Stimulated activated naive CD8-positive, alpha-beta T cell treated with anti-CD3 and anti-CD28 coated beads, Interleukin-15, amount 100 ng/mL, for 72 hours (primary cell): Measurements from ENCODE around the gene PAPSS2.
A peak's percentile ranks its signal among the peaks of the same experiment; 100 is the strongest.

Source experiments
- ATAC-seq: fragments of 150-1000 bp; cut with Tn5 transposase; 2 replicates; pipeline ENCODE4 v1.10.0; 2021; ENCODE audit warnings: mild to moderate bottlenecking, moderate library complexity
- DNase-seq, 2 donors: peaks; one replicate each; pipeline ENCODE4 v3.0.0; 2021 to 2022
- H3K27ac Mint-ChIP-seq, 2 donors: one replicate each; pipeline ENCODE4 v1.8.0; 2022; ENCODE audit warnings: mild to moderate bottlenecking in 2 of 2, mixed read lengths in 2 of 2, moderate library complexity in 2 of 2
- H3K27me3 Mint-ChIP-seq: one replicate; pipeline ENCODE4 v1.8.0; 2022; ENCODE audit warnings: mixed read lengths
- H3K4me1 Mint-ChIP-seq: one replicate; pipeline ENCODE4 v1.8.0; 2022; ENCODE audit warnings: mild to moderate bottlenecking, mixed read lengths
- H3K4me3 Mint-ChIP-seq, 2 donors: one replicate each; pipeline ENCODE4 v1.8.0; 2022; ENCODE audit warnings: mild to moderate bottlenecking in 2 of 2, mixed read lengths in 2 of 2, moderate library complexity in 1 of 2
- H3K9me3 Mint-ChIP-seq, 2 donors: one replicate each; pipeline ENCODE4 v1.8.0; 2022; ENCODE audit warnings: mixed read lengths in 2 of 2

Gene PAPSS2

GRCh38 chr10:87675396-87676376 lies 16.0 kb downstream of the PAPSS2 start:
- no peak for ATAC-seq
- Mint-ChIP-seq H3K27me3 (peaks cover under 1% of the 10 kb centered on the region), H3K4me3 (no peak overlapping the region), H3K9me3 (no peaks in the 10 kb centered on the region), H3K4me1 (peaks cover 2% of the 10 kb centered on the region), H3K27ac (no peak overlapping the region)
- no peak for DNase-seq

DNA sequence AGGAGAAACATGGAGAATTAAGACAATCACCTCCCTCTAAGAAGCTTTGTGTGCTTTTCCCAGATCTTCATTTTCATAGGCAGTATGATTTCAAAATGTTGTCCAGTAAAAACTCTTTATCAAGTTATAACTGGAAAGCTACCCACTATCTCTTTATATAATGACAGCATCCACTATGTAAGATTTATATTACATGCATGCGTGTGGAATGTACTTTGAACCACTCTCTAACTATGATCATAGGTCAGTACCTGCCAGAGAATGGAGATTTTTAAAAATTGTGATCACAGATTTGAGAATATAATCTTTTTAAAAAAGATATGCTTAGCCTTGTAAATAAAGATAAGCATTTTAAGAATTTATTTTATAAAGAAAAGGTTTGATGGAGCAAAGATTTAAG lies 17.9 kb downstream of the PAPSS2 start:
- no peak for ATAC-seq
- H3K4me1 Mint-ChIP-seq, result no peaks in the 10 kb centered on the region

GRCh38 chr10:87678302-87678701 lies 18.6 kb downstream of the PAPSS2 start:
- H3K4me1 Mint-ChIP-seq, result no peaks in the 10 kb centered on the region
- no peaks in the 10 kb centered on the region for H3K9me3 Mint-ChIP-seq
- H3K27me3 Mint-ChIP-seq, result no peaks in the 10 kb centered on the region
- no peak overlapping the region for H3K4me3 Mint-ChIP-seq
- DNase-seq (no peak), ATAC-seq (no peak)
- H3K27ac Mint-ChIP-seq, result no peak overlapping the region

More for the DNA sequence above, 17.9 kb downstream of the PAPSS2 start:
- no peak for DNase-seq
- no peak overlapping the region for H3K4me3 Mint-ChIP-seq
- H3K27ac Mint-ChIP-seq, result no peak overlapping the region
- no peaks in the 10 kb centered on the region for H3K27me3 Mint-ChIP-seq
- no peaks in the 10 kb centered on the region for H3K9me3 Mint-ChIP-seq

GRCh38 chr10:87683356-87683755 lies 23.7 kb downstream of the PAPSS2 start:
- Mint-ChIP-seq H3K27ac (no peak overlapping the region), H3K27me3 (no peaks in the 10 kb centered on the region), H3K9me3 (no peaks in the 10 kb centered on the region), H3K4me3 (no peak overlapping the region), H3K4me1 (no peaks in the 10 kb centered on the region)
- ATAC-seq, result no peak
- DNase-seq, result no peak

- Mint-ChIP-seq H3K9me3 (no peaks in the 10 kb centered on the region), H3K4me3 (no peak overlapping the region), H3K27ac (no peak overlapping the region), H3K4me1 (no peaks in the 10 kb centered on the region), H3K27me3 (no peaks in the 10 kb centered on the region)
- no peak for ATAC-seq
- DNase-seq, result no peak
Measured at GRCh38 chr10:87684001-87684638, 24.4 kb downstream of the PAPSS2 start.

DNA sequence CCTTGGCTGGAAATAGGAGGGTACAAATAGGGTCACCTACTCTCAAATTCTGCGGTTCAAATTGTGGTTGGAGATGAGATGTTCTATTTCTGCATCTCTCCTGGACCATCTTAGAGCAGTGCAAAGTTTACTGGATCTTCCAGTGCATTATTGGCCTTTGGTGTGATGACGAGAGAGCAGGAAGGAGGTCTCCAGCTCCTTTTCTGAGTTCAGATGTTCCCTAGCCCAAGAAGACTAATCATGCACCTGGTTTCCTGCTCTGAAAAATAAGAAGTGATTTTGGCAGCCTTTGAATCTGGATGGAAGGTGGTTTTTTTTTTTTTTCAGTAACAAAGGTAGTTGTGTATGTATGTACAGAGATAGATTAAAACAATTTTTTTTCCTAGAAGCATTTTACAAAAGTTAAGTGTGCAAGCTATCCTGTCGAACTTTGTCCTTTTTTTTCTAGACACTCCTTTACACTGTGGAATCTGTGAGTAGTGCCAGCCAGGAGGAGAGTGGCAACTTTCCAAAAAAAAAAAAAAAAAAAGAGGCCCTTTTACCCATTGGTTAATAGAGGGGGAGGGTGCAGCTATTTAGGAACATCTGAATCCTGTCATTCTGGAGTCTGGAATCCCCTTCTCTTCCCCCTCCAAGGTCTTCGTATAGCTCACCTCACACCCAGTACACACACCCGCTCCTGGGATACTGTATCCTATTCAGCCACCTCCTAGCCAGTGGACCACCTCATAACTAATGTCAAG lies 26.3 kb downstream of the PAPSS2 start:
- Mint-ChIP-seq H3K4me3 (no peak overlapping the region), H3K9me3 (no peaks in the 10 kb centered on the region), H3K27ac (no peak overlapping the region), H3K27me3 (no peaks in the 10 kb centered on the region), H3K4me1 (no peaks in the 10 kb centered on the region)
- ATAC-seq, result no peak
- no peak for DNase-seq

DNA sequence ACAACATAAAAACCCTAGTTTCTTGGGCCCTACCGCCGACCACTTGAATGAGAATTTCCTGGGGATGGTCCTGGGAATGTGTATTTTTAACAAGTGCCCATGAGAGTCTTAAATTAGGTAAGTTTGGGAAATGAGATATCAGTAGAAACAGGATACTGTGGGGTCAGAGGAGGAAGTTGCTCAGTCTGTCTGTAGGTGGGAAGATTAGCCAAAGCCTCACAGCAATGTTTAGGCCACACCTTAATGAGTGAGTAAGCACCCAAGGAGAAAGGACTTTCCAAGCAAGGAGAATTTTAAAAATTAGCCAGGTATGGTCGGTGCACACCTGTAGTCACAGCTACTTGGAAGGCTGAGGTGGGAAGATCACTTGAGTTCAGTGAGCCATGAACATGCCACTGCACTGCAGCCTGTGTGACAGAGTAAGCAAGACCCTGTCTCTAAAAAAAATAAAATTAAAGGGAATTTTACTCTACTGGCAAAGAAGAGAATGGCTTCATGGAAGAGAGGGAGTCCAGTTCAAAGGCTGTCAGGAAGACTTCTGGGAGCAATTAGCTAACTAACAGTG lies 31.9 kb downstream of the PAPSS2 start:
- Mint-ChIP-seq H3K4me1 (no peaks in the 10 kb centered on the region), H3K4me3 (no peak overlapping the region), H3K27me3 (no peaks in the 10 kb centered on the region), H3K9me3 (no peaks in the 10 kb centered on the region), H3K27ac (no peak overlapping the region)
- ATAC-seq (no peak), DNase-seq (no peak)

DNA sequence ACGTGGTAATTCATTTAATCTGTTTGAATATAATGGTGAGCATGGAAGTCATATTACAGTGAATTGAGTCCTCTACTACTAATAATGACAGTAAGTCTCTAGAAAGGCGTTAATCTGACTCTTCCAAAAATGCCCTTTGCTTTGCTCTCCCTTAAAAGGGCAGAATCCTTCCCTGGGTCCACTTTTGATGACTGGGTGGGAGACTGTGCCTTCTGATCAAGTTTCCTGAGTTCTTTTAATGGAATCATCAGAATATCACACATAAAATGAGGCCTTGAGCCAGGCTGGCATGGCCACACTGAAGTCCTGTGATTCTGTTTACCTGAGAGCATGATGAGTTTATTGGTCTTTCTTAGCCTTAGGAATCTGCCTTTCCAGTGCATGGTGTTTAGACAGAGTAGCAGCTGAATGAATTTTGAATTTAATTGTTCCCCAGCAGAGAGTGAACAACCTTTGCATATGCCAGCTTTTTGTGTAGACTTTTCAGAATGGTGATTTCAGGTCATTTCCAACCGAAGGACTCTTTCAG lies 33.3 kb downstream of the PAPSS2 start:
- ATAC-seq, result no peak
- H3K27ac Mint-ChIP-seq, result no peak overlapping the region
- H3K27me3 Mint-ChIP-seq, result no peaks in the 10 kb centered on the region
- no peaks in the 10 kb centered on the region for H3K9me3 Mint-ChIP-seq
- H3K4me1 Mint-ChIP-seq, result no peaks in the 10 kb centered on the region
- DNase-seq, result no peak
- H3K4me3 Mint-ChIP-seq, result no peak overlapping the region

GRCh38 chr10:87694011-87694794 lies 34.5 kb downstream of the PAPSS2 start:
- DNase-seq (no peak), ATAC-seq (no peak)
- no peaks in the 10 kb centered on the region for H3K27me3 Mint-ChIP-seq
- H3K27ac Mint-ChIP-seq, result no peak overlapping the region
- H3K4me3 Mint-ChIP-seq, result no peak overlapping the region
- no peaks in the 10 kb centered on the region for H3K4me1 Mint-ChIP-seq
- H3K9me3 Mint-ChIP-seq, result no peaks in the 10 kb centered on the region

GRCh38 chr10:87695074-87695473 lies 35.4 kb downstream of the PAPSS2 start:
- no peak overlapping the region for H3K4me3 Mint-ChIP-seq
- H3K4me1 Mint-ChIP-seq, result no peaks in the 10 kb centered on the region
- no peaks in the 10 kb centered on the region for H3K27me3 Mint-ChIP-seq
- ATAC-seq (no peak), DNase-seq (no peak)
- no peaks in the 10 kb centered on the region for H3K9me3 Mint-ChIP-seq
- H3K27ac Mint-ChIP-seq, result no peak overlapping the region

GRCh38 chr10:87696922-87697745 lies 37.5 kb downstream of the PAPSS2 start:
- no peak overlapping the region for H3K4me3 Mint-ChIP-seq
- H3K4me1 Mint-ChIP-seq, result no peaks in the 10 kb centered on the region
- no peaks in the 10 kb centered on the region for H3K9me3 Mint-ChIP-seq
- ATAC-seq (no peak), DNase-seq (no peak)
- no peaks in the 10 kb centered on the region for H3K27me3 Mint-ChIP-seq
- H3K27ac Mint-ChIP-seq, result no peak overlapping the region

DNA sequence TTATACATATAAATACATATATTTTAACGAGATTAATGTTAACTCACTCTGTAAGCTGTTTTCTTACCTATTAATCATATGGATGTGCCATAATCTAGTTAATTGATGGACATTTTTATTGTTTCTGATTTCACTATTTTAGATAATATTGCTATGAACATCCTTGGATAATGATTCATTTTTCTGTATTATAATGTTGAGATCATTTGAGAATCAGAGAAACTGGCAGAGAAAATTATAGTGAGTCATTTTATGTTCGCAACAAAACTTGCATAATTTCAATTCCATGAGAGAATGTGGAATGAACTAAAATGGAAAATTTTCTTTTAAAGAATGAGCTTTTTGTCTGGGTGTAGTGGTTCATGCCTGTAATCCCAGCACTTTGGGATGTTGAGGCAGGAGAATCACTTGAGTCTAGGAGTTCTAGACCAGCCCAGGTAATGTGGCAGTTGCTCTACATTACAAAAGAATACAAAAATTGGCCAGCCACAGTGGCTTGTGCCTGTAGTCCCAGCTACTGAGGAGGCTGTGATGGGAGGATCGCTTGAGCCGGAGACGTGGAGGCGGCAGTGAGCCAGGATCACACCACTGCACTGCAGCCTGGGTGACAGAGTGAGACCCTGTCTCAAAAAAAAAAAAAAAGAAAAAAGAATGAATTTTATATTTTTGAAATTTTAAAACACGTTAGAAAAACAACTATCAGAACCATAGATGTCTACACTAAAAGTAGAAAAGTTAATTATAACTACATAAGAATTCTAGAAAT lies 40.5 kb downstream of the PAPSS2 start:
- ATAC-seq, result no peak
- no peak overlapping the region for H3K27ac Mint-ChIP-seq
- H3K9me3 Mint-ChIP-seq, result no peaks in the 10 kb centered on the region
- H3K4me3 Mint-ChIP-seq, result no peak overlapping the region
- no peak for DNase-seq
- H3K4me1 Mint-ChIP-seq, result no peaks in the 10 kb centered on the region
- no peaks in the 10 kb centered on the region for H3K27me3 Mint-ChIP-seq

GRCh38 chr10:87702260-87702972 lies 42.7 kb downstream of the PAPSS2 start:
- DNase-seq, result no peak
- Mint-ChIP-seq H3K27ac (peak overlapping the region in 1 of 2 donors; percentile 73), H3K9me3 (no peaks in the 10 kb centered on the region), H3K4me1 (no peaks in the 10 kb centered on the region), H3K4me3 (no peak overlapping the region), H3K27me3 (no peaks in the 10 kb centered on the region)
- no peak for ATAC-seq
